GM19467 (cell line): ENCODE results near the gene ZFAND2B.

Experiments
- ATAC-seq: cut with Tn5 transposase; IDR thresholded peaks from one replicate; pipeline ENCODE4 v1.9.1; 2021; ENCODE audit warnings: mild to moderate bottlenecking, moderate library complexity; ENCODE audit not compliant: unreplicated experiment

ZFAND2B gene

GRCh38 chr2:219206328-219207133, at the start of gene ZFAND2B:
TSS of gene ZFAND2B (plus strand) at chr2:219206782. CDS start at chr2:219206988, 206 bp downstream.
- ATAC-seq = peak; percentile 96

GRCh38 chr2:219157396-219157795, 49.2 kb upstream of the ZFAND2B start:
- ATAC-seq = no peak

GRCh38 chr2:219158025-219158424, 48.6 kb upstream of the ZFAND2B start:
- no peak for ATAC-seq

GRCh38 chr2:219158586-219158985, 48.0 kb upstream of the ZFAND2B start:
- no peak for ATAC-seq

GRCh38 chr2:219159771-219160185, 46.8 kb upstream of the ZFAND2B start:
- ATAC-seq = no peak

- ATAC-seq = peak; percentile 79
These were observed 46.2 kb upstream of the ZFAND2B start, which contains the start of gene NHEJ1 for GRCh38 chr2:219160186-219161017. TSS of gene NHEJ1 (minus strand) at chr2:219160815. CDS start at chr2:219158362, 2,453 bp downstream.

- no peak for ATAC-seq
These were observed 45.5 kb upstream of the ZFAND2B start for GRCh38 chr2:219161097-219161496.

- no peak for ATAC-seq
These were observed 43.4 kb upstream of the ZFAND2B start for GRCh38 chr2:219163156-219163555.

GRCh38 chr2:219165058-219165911, 41.3 kb upstream of the ZFAND2B start:
- ATAC-seq = no peak

GRCh38 chr2:219167997-219168396, 38.6 kb upstream of the ZFAND2B start:
- no peak for ATAC-seq

GRCh38 chr2:219168526-219168925, 38.1 kb upstream of the ZFAND2B start:
- ATAC-seq = no peak

GRCh38 chr2:219168932-219169331, 37.6 kb upstream of the ZFAND2B start:
- ATAC-seq = no peak

- no peak for ATAC-seq
These were observed 36.5 kb upstream of the ZFAND2B start, which contains the start of gene SLC23A3 for GRCh38 chr2:219169930-219170654. TSS of gene SLC23A3 (minus strand) at chr2:219170029. CDS start at chr2:219169984, 45 bp downstream.

- no peak for ATAC-seq
These were observed 35.3 kb upstream of the ZFAND2B start for GRCh38 chr2:219171231-219171651.

GRCh38 chr2:219172231-219173154, 34.1 kb upstream of the ZFAND2B start:
- no peak for ATAC-seq

- ATAC-seq = no peak
These were observed 33.4 kb upstream of the ZFAND2B start for GRCh38 chr2:219173176-219173575.

- ATAC-seq = no peak
These were observed 32.4 kb upstream of the ZFAND2B start for GRCh38 chr2:219174146-219174545.

GRCh38 chr2:219174801-219175200, 31.8 kb upstream of the ZFAND2B start:
- no peak for ATAC-seq

GRCh38 chr2:219175486-219175885, 31.1 kb upstream of the ZFAND2B start:
- ATAC-seq = no peak
